HG02973 (cell line): ENCODE data around the gene ECHS1.
"Not testable (repeated sequence)": the region's sequence is repeated elsewhere in the genome, so short reads cannot be mapped to it uniquely, and the experiment has no call there.

ENCODE experiments used
- ATAC-seq: cut with Tn5 transposase; IDR thresholded peaks from one replicate; pipeline ENCODE4 v1.9.1; 2021; ENCODE audit warnings: moderate library complexity; ENCODE audit not compliant: unreplicated experiment

ECHS1 gene

DNA sequence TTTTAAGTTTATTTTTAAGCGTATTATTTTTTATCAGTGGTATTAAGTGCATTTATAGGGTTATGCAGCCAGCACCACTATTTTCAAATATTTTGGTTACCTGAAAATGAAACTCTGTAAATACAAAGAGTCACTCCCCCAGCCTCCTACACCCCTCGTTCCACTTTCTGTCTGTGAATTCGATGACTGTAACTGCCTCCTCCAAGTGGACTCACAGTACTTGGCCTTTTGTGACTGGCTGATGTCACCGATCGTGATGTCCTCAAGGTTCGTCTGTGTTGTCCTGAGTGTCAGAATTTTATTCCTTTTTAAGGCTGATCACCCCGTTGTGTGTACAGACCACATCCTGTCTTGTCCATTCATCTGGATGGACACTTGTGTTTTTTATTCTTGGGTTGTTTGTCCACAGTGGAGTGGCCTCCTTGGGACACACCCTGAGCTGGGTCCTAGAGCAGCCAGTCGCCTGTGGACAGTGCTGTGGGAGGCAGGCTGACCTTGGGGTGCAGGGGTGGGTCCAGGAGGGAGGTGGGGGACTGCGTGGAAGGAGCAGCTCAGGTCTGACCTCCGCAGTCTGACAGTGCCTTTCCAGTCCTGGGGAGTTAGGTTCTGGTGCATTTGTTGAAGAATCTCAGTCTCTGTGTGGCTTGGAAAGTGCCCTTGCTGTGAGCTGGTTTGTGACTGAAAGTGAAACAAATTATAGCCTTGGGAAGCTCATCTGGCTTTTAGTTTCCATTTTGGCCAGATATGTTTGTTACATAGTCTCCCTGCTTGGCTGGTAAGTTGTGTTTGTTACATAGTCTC is 27.7 kb upstream of the ECHS1 start:
- peak; percentile 50 for ATAC-seq

DNA sequence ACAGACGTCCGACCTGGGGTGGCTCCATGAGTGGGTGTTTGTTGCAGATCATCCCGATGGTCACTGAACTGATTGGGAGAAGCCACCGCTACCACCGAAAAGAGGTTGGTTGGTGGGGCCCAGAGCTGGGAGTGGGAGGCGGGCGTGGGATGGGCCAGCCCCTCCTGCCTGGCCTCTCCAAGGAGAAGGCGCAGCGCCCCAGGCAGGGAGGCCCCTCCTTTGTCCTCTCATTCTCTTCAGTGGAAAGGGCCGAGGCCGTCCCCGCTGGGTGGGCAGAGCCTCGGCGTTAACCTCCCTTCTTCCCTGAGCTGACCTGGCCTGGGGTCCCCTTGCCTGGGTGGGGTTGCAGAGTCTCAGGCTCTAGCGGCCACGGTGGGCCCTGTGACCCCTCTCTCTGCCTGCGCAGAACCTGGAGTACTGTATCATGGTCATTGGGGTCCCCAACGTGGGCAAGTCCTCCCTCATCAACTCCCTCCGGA is 26.0 kb upstream of the ECHS1 start:
- ATAC-seq = no peak

DNA sequence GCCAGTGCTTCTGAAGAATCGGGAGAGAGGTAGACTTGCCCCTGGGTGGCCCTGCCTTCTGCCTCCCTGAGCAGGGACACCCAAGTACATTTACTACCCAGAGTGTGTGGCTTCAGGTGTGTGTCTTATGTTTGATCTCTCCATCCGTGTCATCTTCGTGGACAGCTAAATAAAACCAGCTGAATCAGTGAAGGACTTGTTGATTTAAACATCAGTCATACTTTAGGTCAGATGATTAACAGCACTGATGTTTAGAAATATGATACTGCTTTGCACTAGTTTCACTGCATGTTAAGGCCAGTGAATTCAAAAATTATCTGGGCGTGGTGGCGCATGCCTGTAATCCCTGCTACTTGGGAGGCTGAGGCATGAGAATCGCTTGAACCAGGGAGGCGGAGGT is 24.8 kb upstream of the ECHS1 start:
- ATAC-seq = no peak

DNA sequence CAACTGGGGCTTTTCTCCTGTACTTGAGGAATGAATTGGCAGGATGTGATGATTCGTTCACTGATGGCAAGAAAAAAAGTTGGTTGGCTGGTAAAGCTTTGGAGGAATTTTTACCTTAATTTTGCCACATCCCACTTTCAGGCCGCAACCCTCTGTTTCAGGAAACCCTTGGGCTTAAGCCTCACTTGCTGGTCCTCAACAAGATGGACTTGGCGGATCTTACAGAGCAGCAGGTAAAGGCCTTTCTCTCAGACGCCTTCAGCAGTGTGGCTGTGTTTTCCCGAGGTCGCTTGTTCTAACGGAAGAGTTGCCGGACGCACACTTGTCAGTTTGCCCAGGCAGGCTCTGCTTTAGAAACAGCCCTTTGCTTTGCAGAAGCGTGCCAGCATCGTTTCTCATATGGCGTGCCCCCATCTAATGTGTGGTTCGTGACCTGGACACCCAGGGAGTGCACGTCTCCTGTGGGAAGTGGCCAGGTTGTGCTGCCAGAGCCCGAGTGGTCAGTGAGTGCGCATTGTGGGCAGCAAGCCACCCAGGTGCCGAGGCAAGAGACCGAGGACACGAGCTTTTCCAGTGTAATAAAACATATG is 23.0 kb upstream of the ECHS1 start:
- ATAC-seq = no peak

DNA sequence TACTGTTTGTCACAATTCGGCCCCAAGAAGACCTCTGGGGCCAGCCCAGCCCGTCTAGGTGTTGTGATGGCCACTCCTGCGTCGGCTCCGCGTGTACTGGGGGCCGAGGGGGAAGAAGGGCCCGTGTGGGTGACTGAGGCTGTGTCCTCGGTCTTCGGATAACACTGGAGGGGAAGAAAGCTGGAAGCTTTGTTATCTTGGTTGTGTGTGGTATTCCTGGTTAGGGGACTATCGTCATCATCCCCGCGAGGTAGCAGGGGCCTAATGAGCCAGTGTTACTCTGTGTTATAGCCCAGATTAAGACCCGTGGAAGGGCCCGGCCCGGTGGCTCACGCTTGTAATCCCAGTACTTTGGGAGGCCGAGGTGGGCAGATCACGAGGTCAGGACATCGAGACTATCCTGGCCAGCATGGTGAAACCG is 21.7 kb upstream of the ECHS1 start:
- no peak for ATAC-seq

DNA sequence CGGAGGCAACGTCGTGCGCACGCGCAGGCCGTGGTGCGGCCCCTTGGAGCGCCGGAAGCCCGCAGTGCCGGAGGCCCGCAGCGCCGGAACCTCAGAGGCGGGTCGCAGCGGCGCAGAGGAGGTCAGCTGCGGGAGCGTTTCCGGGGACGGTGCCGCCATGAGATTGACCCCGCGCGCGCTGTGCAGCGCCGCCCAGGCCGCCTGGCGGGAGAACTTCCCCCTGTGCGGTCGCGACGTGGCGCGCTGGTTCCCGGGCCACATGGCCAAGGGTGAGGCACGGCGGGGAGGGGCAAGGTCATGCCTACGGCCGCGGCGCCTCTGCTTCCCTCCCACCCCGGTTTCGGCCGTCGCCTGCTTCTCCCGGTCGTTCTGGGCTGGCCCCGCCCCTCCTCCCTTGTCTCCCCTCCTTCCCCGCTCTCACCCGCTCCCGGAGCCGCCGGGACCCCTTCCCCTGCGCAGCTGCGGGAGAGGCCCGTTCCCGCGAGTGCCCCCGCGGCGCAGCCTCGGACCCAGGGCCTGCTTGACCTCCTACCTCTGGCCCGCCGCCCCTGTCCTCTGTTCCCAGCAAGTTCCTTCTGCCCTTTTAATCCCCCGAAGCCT is 21.0 kb upstream of the ECHS1 start, which contains the start of gene MTG1:
TSS of gene MTG1 (plus strand) at position 94 of the 600 bp plus-strand sequence. CDS start at position 158, 64 bp downstream.
- peak; percentile 59 for ATAC-seq

DNA sequence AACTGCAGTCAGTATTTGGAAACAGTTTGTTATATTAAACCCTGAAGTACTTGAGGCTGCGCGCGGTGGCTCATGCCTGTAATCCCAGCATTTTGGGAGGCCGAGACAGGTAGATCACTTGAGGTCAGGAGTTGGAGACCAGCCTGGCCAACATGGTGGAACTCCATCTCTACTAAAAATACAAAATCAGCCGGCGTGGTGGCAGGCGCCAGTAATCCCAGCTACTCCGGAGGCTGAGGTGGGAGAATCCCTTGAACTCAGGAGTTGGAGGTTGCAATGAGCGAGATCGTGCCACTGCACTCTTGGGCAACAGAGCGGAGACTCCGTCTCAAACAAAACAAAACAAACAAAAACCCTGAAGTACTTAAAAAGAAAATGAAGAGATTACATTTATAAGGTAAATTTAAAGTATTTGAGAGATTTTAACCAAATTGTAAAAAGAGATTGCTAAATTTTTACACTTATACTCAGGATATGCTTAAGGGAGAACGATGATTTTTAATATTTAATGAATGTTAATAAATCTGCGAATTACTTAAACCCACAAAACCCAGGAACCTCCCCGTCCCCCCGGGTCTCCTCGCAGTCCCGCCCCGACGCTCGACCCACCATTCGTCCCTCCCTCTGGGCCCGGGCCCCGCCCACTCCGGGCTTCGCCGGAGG is 20.4 kb upstream of the ECHS1 start:
- no peak for ATAC-seq

DNA sequence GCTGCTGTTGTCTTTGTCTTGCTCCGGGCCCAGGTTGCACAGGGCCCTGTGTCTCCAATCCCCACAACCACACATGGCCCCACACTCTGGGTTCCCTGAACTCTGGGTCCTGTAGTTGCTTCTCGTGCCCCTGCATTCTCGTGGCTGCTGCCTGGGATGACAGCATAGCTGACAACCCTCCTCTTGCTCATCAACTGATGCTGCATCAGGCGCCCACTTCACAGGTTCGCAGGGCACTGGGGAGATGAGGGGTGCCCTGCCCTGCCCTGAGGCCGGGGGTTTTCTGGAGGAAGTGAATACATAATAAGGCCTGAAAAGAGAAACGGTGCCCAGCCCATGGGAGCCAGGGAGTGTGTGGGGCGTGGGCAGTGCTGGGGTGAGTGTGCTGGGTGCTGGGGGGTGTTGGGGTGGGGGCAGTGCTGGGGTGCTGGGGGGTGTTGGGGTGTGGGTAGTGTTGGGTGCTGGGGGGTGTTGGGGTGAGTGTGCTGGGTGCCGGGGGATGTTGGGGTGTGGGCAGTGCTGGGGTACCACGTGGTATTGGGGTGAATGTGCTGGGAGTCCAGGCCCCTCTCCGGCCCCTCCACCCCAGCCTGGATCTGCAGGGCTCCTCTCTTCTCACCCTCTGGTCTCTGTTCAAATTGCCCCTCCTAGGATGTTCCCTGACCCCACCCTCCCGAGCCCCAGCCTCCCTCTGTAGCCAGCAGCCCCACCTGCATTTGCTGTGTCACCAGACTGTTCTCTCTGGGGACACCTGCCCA is 18.8 kb upstream of the ECHS1 start:
- ATAC-seq = no peak

DNA sequence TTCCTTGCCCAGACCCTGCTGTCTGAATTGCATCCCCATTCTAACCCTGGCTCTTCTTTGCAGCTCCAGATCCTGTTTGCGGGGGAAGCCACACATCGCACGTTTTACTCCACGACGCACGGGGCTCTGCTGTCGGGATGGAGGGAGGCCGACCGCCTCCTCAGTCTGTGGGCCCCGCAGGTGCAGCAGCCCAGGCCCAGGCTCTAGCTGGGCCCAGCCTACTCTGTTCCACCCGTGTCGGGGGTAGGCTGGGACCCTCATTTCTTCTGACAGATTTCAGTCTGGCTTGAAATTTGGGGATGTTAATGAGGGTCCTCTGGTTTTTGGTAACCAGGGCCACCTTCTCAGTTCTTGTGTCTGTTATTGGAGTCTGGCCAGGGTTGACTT is 18.1 kb upstream of the ECHS1 start:
- no peak for ATAC-seq

DNA sequence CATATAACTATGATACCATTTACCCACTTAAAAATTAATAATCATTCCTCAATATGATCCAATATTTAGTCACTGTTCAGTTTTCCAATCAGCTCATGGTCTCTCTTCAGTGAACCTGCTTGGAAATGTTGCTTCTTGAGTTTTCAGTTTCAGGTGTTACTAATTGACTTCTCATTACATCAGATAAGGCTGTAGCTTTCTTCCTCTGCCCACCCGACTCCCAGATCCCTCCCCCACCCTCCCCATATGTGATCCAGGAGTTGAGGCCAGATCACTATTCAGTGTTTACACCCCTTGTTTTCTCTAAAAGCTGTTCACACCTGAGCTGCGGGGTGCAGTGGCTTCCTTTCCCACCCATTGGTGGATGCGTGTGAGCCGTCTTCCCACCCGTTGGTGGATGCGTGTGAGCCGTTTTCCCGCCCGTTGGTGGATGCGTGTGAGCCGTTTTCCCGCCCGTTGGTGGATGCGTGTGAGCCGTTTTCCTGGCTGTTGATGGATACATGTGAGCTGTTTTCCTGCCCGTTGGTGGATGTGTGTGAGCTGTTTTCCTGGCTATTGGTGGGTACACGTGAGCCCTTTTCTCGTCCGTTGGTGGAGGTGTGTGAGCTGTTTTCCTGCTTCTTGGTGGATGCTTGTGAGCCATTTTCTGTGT is 17.6 kb upstream of the ECHS1 start:
- no peak for ATAC-seq

DNA sequence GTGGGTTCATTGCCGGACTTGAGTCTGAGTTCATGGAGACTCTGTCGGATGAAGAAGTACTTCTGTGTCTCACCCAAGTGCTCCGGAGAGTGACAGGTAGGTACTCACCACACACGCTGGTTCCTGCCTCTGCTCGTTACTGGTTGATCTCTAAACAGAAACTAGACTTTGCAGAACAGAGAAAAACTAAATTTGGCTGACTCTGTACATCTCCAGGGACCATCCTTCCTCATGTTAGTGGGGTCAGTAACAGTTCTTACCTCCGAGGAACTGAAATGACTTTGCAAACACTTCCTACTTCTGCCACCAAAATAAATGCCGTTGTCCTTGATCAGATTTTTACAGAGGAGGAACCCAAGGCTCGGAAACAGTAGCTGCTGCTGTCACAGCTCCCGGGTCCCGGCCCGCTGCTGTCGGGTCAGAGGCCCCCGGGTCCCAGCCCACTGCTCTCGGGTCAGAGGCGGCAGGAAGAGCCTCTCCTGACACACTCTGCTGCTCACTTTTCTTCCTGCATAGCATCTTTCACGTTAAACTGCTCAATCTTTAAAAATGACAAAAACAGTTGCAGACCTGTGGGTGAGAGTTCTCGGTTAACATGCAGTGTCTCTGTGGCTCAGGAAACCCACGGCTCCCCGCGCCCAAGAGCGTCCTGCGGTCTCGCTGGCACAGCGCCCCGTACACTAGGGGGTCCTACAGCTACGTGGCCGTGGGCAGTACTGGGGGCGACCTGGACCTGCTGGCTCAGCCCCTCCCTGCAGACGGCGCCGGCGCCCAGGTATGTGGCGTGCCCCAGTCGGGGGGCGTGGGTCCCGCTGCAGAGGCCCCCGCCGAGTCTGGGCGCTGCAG is 16.0 kb upstream of the ECHS1 start:
- peak; percentile 84 for ATAC-seq

DNA sequence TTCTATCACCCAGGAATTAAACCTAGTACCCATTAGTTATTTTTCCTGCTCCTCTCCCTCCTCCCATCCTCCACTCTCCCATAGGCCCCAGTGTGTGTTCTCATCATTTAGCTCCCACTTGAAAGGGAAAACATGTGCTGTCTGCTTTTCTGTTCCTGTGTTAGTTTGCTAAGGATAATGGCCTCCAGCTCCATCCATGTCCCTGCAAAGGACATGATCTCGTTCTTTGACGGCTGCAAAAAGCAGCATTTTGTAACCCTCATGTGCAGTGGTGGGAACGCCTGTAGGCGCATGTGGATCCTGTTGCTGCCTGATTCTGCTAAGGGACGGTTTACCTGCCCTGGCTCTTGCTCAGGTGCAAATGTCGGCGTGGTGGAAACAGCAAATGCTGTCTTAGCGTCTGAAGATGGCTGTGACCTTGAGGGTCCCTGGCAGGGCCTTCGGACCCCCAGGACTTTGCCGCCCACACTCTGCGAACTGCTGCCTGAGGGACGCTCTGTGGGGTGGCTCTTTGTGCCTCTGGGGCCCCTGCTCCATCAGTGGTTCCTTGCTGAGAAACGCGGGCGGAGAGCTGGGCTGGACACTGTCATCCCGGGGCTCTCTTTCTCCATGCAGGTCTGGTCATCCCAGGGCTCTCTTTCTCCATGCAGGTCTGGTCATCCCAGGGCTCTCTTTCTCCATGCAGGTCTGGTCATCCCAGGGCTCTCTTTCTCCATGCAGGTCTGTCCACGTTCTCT is 15.2 kb upstream of the ECHS1 start:
- peak; percentile 2 for ATAC-seq

DNA sequence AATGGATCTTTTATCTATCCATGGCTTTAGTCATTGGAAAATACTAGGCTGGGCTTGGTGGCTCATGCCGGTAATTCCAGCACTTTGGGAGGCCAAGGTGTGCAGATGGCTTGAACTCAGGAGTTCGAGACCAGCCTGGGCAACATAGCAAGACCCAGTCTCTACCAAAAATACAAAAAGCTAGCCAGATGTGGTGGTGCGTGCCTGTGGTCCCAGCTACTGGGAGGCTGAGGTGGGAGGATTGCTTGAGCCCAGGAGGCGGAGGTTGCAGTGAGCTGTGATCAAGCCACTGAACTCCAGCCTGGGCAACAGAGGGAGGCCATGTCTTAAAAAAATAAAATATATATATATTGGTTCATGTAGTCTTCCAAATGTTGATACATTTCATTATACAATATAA is 13.8 kb upstream of the ECHS1 start:
- not testable (repeated sequence) for ATAC-seq

DNA sequence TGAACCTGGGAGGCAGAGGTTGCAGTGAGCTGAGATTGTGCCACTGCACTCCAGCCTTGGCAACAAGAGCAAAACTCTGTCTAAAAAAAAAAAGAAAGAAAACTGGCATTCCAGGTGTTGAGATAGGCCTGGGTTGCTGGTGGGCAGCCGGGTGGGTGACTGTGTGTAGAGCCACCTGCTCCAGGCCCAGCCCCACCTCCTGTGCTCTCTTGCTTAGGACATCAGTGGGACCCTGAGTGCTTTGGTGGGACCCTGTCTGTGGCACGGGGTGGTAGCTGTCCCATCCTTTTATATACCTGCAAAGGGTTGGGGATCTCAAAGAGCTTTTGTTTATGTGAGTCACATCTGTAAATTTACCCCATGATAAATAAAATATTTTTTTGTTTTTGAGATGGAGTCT is 12.1 kb upstream of the ECHS1 start:
- ATAC-seq = no peak

DNA sequence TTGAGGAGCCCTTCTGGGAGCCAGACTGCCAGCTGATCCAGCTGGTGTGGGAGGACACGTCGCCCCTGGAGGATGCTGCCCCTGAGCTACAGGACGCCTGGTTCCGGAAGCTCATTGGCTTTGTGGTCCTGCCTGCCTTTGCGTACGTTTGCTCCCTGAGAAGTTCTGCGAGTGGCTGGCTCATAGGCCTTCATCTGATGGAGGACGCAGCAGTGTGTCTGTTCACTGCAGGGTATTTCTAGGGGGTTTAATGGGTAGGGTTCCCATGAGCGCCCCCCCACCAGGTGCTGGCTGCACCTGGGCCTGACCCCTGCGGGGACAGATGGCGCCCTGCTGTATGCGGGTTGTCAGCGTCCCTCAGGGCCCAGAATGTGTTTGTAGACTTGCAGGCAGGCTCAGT is 10.9 kb upstream of the ECHS1 start:
- ATAC-seq = no peak

DNA sequence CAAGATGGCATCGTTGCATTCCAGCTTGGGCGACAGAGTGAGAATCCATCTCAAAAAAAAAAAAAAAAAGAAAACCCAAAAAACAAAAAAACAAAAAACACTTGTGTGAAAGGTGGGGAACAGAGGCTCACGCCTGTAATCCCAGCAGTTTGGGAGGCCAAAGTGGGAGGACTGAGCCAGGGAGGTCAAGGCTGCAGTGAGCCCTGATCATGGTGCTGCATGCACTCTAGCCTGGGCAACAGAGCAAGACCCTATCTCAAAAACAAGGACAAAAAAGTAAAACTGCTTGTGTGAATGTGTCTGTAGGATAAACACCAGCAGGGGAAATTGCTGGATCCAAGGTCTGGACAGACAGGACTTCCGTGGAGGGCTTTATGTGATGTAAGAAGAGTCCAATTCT is 10.4 kb upstream of the ECHS1 start:
- ATAC-seq = no peak

DNA sequence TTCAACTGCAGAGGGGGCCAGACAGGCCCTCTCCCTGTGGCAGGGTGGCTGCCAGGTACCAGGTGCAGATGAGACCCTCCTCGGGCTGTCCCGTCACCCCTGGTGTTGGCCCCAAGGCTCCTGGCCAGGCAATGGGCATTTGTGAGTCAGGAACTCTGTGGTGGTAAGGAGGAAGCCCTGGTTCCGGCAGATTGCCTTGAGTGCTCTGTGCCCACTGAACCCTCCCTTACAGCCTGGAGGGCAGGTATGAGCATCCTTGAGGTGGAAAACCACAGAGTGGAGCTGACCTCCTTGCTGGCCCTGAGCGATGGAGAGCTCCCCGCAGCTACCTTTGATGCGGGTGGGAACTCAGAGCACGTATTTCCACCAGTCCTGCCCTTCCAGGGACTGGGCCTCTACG is 7.9 kb upstream of the ECHS1 start:
- no peak for ATAC-seq

DNA sequence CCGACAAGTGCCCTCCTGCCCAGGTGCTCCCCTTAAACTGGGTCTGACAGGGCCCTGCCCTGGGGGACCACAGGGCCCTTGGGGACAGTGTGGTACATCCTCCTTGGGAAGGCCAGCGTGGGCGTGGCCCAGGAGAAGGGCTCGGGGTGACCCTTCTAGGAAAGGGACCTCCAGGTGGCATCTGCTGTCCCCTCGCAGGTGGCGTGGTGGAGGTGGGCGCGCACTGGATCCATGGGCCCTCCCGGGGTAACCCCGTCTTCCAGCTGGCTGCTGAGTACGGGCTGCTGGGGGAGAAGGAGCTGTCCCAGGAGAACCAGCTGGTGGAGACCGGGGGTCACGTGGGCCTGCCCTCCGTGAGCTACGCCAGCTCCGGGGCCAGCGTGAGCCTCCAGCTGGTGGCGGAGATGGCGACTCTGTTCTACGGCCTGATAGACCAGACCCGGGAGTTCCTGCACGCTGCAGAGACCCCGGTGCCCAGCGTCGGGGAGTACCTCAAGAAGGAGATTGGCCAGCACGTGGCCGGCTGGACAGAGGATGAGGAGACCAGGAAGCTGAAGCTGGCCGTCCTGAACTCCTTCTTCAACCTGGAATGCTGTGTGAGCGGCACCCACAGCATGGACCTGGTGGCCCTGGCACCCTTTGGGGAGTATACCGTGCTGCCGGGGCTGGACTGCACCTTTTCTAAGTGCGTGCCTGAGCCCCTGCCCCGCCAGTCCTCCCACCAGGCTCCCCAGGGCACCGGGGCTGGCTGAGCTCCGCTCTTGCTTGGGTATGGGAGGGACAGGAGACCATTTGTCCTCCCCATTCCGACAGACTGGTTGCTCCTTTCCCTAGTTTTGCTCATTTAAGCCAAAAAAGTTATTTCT is 6.9 kb upstream of the ECHS1 start:
- ATAC-seq = no peak
